ENCODE measurements around the gene ZNF236.
A peak's percentile ranks its signal among the peaks of the same experiment; 100 is the strongest.

The ZNF236 gene

GRCh38 chr18:76821875-76822505 lies 367 bp upstream of the ZNF236 start:
- peak; percentile 78 for DNase-seq

DNA sequence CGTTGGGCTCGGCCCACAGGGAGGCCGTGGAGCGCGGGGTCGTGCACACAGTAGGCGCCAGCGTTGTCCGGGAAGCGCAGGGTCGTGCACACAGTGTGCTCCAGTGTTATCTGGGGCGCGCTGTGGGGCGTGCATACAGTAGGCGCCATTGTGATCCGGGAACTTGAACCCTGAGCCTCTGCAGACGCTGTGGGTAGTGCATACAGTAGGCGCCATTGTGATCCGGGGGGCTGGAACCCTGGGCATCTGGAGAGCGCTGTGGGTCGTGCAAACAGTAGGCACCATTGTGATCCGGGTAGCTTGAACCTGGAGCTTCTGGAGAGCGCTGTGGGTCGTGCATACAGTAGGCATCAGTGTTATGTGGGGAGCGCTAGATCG lies 793 bp downstream of the ZNF236 start:
- no peak for DNase-seq

GRCh38 chr18:76823587-76824011 lies 1.2 kb downstream of the ZNF236 start:
- DNase-seq = peak; percentile 28

DNA sequence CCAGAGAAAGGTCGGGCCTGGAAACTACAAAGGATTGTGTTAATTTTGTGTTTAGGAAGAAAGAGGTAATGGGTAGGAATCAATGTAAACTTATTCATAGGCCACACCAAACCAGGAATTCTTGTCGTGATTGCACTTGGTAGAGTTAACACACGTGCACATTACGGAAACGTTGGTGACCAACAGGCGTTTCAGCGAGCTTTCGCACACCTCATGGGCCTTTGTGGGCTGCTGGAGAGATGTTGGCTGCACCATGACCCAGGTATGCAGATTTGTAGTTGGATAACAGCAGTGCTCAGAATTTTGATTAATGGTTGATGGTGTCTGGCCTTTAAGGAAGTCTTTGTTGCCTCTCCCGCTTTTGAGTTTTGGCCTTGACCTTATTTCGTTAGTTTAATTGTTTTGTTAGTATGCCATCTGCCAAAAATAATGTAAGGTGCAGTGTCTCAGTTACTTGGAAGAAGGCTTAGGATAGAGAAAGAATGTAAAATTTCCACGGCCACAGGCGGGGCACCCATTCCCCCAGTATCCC lies 1.9 kb downstream of the ZNF236 start:
- DNase-seq = no peak

DNA sequence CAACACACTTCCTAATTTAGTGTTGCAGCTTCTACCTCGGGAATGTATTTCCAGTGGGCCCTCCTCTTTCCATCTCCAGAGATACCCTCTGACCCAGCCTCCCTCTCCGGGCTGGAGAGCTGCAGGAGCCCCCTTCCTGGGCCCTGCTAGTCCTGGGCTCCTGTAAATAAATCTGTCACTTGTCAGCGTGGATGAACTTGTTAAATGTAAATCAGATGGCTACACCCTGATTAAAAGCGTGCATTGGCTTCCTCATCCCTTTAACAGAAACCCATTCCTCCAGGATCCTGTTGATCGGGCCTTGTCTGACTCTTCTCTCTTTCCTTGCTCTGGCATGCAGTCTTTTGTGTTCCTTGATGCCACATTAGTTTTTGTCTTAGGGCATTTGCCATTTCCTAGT lies 2.4 kb downstream of the ZNF236 start:
- no peak for DNase-seq

- DNase-seq = no peak
Observed at GRCh38 chr18:76827205-76828200, 5.1 kb downstream of the ZNF236 start.

- DNase-seq = no peak
Observed at GRCh38 chr18:76834379-76834778, 12.0 kb downstream of the ZNF236 start.

GRCh38 chr18:76835380-76835779 lies 13.0 kb downstream of the ZNF236 start:
- no peak for DNase-seq

DNA sequence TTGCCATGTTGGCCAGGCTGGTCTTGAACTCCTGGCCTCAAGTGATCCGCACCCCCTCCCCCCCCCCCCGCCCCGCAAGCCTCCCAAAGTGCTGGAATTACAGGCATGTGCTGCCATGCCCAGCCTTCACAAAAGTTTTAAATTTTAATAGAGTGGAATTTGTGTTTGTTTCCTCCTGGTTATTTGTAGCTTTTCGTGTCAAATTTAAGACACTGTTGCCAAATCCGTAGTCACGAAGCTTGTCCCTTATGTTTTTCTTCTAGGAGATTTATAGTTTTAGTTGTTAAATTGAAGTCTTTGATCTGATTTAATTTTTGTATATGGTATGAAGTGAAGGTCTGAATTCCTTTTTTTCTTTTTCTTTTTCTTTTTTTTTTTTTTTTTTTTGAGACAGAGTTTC lies 14.7 kb downstream of the ZNF236 start:
- no peak for DNase-seq

- no peak for DNase-seq
Observed at GRCh38 chr18:76838182-76838581, 15.8 kb downstream of the ZNF236 start.

- DNase-seq = no peak
Observed at GRCh38 chr18:76839086-76839794, 16.9 kb downstream of the ZNF236 start.

DNA sequence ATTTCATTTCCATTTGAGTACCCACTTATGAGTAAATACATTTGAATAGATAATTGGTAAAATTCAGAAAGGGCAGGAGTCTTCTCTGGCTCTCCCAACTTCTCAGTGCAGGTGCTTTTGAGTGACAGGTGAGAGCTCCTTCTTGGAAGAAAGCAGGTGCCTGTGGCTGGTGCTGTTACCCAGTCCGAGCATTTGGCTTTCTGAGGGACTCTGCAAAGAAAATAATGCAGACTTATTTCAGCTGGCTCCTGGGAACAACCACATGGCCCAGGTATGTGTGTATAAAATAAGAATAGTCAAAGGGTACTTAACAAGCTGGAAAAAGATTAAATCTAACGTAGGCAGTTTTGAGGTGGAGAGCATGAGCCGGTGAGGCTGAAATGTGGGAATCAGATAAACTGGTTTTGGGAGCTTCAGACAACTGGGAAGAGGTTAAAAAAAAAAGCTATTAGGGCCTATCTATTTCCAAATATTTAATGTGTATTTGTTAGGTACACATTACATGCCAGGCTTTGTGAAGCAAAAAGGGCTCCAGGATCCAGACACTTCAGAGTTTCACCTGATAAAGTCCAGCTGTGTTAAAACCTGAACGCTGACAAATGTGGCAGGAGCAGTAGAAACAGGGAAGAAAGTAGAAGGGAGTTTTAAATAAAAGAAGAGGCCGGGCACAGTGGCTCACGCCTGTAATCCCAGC lies 20.6 kb downstream of the ZNF236 start:
- no peak for DNase-seq

DNA sequence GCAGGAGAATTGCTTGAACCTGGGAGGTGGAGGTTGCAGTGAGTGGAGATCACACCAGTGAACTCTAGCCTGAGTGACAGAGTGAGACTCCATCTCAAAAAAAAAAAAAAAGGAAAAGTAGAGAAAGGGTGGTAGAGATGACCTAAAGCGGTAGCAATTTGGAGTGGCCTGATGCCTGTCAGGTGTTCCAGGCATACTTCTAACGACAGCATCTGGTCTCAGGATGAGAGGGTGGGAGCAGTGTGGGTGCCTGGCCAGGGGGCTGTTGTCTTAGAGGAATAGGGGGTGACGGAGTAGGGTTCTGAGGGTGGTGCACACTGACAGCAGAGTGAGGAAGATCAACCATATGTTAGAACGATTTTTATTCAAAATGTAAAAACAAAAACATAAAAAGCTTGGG lies 21.8 kb downstream of the ZNF236 start:
- DNase-seq = no peak

- no peak for DNase-seq
Observed at GRCh38 chr18:76844742-76845477, 22.6 kb downstream of the ZNF236 start.

DNA sequence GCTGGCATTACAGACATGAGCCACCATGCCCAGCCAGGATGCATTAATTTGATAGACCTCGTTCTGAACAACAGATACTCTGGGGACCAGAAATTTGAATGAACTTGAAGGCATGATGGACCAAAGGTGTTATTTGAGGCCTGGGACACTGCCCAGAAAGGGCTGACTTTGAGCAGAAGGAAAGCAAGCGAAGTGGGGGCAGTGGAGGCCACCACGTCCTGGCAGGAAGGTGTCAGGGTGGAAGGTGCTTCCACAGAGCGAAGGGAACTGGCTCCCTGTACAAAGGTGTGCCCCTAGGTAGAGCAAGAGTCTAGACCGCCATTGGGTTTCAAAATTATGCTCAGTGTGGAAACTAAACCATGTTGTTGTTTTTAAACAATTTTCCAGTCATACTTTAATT lies 23.9 kb downstream of the ZNF236 start:
- DNase-seq = no peak

GRCh38 chr18:76847916-76848315 lies 25.6 kb downstream of the ZNF236 start:
- no peak for DNase-seq

GRCh38 chr18:76850112-76850511 lies 27.8 kb downstream of the ZNF236 start:
- DNase-seq = no peak

- DNase-seq = no peak
Observed at GRCh38 chr18:76855594-76855993, 33.2 kb downstream of the ZNF236 start.

DNA sequence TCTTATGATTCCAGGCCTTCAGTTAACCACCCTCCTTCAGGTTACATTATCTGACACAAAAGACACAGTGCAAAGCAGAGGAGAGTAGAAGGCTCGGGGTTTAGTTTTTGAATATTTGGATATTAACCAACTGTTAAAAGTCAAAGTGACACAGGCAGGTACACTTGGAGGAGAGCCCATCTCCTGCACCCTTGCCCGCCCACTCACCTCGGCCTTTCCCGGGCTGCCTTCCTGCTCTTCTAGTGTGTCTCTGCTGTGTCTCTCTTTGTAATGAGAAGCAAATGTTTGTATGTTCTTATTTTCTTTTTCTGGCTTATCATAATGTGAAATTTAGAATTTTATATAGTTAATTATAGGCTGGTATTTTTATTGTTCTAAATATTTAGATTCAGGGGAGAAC lies 35.1 kb downstream of the ZNF236 start:
- no peak for DNase-seq

DNA sequence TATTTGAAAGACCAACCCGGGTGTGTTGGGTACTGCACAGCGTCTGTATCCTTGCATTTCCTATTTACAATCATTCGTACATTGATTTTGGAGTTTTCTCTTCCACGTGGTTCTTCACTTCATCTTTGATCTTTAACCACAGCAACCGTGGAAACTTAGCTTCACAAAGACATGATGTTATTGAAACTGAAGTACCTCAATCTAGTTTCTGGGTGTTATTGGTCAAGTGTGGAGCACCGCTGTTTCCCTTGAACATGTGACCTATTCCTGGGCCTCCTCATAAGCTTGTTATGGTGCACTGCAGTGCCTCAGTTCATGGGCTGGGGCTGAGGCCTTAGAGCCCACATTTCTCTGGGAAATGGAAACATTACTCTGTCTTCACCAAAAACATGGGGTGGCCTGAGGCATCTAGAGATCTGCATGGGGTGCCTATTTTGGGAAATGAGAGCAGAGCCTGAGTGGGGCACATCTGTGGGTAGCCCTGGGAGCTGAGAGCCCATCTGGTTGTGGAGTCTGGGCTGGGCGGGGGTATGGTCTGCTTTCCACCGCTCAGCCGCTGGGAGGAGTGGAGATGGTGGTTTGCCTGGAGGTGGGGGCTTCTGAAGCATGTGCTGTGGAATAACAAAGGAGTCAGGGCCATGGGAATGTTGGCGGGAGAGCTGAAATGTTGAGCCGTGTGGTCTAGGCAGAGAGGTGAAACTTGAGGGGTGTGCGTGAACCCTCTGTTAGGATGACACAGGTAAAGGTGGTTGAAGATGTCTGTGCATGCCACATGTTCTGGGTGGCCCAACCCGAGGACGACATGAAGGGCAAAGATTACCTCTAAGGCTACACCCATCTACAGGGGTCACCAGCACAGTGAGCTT lies 37.4 kb downstream of the ZNF236 start:
- DNase-seq = no peak

GRCh38 chr18:76860411-76860810 lies 38.1 kb downstream of the ZNF236 start:
- no peak for DNase-seq
